ENCODE measurements around the gene RYR2.

The RYR2 gene

DNA sequence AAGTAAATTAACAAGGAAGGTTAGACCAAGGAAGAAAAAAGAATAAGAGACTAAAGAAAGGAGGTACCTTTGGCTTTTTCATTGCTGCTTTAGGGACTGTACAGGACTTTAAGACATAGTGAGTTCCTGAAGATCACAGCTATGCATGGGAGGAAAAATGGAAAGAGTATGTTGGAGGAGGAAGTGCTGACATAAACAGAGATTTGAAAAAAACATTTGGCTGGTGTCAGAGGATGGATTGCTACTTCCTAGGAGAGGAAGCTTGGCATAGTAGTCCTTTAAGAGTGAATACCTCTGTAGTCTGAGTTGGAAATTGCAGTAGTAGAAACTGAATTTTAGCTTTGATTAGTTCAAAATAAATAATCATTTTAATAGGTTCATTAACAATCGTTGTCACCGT is 398.4 kb downstream of the RYR2 start:
- no peak overlapping the region for H3K4me3 ChIP-seq
- H3K27me3 ChIP-seq: no peaks in the 10 kb centered on the region
- no peaks in the 10 kb centered on the region for H3K9me3 ChIP-seq
- no peak overlapping the region for H3K4me2 ChIP-seq
- H3K36me3 ChIP-seq: no peaks in the 10 kb centered on the region
- no peak for TF ChIP-seq Cebpa-rat (IDR thresholded peaks at IDR 0.05)
- H3K27ac ChIP-seq: no peak overlapping the region
- H3K9ac ChIP-seq: no peak overlapping the region
- H3K4me1 ChIP-seq: peaks cover 15% of the 10 kb centered on the region
- no peaks in the 10 kb centered on the region for H4K20me1 ChIP-seq

DNA sequence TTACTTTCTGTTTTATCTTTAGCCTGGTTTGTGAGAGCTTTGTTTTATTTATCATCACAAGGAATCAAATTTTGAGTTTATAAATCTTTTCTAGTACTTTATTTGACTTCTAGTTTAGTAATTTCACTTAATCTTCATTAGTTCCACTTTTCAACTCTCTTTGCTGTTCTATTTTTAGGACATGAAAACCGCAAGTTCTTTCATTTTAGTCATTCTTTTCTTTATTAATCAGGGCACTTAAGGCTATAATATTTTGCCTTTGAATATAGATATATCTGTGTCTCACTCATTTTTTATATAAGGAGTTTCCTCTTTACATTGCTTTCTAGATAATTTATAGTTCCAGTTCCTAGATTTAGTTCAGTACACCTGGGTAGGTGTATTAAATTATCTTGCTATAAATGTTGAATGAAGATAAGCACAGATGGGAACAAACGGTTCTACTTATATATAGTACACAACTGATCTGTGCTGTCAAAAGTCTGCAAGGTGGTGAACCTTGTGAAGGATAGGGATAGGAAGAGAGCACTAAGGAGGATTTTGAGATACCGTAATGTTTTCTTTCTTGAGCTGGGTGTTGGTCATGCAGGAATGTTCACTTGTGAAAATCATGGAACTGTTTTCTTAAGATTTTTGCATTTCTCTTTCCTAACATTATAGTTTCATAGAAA is 402.3 kb downstream of the RYR2 start:
- Histone ChIP-seq H3K4me2 (peak overlapping the region; percentile 47), H3K4me1 (peaks cover 15% of the 10 kb centered on the region), H3K4me3 (no peak overlapping the region), H3K27ac (no peak overlapping the region), H3K9ac (no peak overlapping the region), H3K27me3 (no peaks in the 10 kb centered on the region), H3K36me3 (no peaks in the 10 kb centered on the region), H3K9me3 (no peaks in the 10 kb centered on the region), H4K20me1 (no peaks in the 10 kb centered on the region)
- no peak for TF ChIP-seq Cebpa-rat (IDR thresholded peaks at IDR 0.05)

DNA sequence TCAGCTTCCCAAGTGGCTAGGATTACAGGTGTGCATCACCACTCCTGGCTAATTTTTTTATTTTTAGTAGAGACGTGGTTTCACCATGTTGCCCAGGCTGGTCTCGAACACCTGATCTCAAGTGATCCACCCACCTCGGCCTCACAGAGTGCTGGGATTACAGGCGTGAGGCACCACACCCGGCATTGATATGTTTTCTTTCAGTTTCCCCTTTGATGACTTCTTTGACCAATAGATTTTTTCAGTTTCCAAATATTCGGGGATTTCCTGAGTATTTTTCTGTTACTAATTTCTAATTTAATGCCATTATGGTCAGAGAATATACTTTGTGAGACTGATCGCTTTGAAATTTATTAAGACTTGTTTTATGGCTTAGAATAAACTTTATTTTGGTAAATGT is 406.1 kb downstream of the RYR2 start:
- Histone ChIP-seq H3K27ac (no peak overlapping the region), H3K36me3 (no peaks in the 10 kb centered on the region), H4K20me1 (no peaks in the 10 kb centered on the region), H3K9ac (no peak overlapping the region), H3K9me3 (no peaks in the 10 kb centered on the region), H3K4me2 (no peak overlapping the region), H3K4me3 (no peak overlapping the region), H3K27me3 (no peaks in the 10 kb centered on the region), H3K4me1 (peaks cover 15% of the 10 kb centered on the region)
- no peak for TF ChIP-seq Cebpa-rat (IDR thresholded peaks at IDR 0.05)

DNA sequence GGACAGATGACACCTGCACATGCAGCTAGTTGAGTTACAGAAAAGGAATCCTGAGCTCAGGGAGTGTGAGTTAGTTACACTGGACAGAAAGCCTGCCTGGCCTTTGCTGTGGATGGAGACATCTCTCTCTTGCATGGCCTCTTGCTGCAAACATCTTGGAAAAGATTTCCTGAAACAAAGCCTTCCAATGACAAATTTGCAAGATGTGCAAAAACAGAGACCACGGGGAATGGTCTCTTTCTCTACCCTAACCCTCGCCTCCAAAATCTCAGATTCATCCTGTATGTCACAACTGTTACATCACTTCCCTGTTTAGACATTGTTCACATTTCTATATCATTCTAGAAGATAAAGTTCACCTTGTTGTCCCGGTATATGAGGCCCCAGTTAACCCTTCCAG is 415.6 kb downstream of the RYR2 start:
- no peak overlapping the region for H3K4me3 ChIP-seq
- H3K9ac ChIP-seq: no peak overlapping the region
- no peaks in the 10 kb centered on the region for H3K27me3 ChIP-seq
- H3K4me1 ChIP-seq: no peaks in the 10 kb centered on the region
- no peak overlapping the region for H3K4me2 ChIP-seq
- H3K36me3 ChIP-seq: no peaks in the 10 kb centered on the region
- no peak for TF ChIP-seq Cebpa-rat (IDR thresholded peaks at IDR 0.05)
- H3K9me3 ChIP-seq: no peaks in the 10 kb centered on the region; the same call in 1 of the 2 replicates
- H3K27ac ChIP-seq: no peak overlapping the region
- H4K20me1 ChIP-seq: no peaks in the 10 kb centered on the region

DNA sequence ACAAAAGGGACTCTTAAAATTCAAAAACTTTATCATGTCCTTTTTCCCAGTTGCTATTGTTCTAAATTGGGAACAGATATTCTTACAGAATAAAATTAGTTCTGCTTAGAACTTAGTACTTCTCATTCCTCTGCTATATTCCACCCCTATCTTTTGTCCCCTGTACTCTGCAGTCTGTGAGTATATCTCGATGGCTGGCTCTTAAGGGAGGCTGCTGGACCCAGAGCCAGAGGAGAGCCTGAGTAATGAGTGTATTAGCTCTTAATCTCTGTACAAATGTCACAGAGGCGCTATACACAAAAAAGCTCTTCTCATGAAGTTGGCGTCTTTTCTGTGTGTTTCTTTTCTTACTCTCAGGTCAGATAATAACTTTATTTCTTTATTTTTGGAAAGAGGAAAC is 425.3 kb downstream of the RYR2 start:
- Histone ChIP-seq H4K20me1 (no peaks in the 10 kb centered on the region), H3K27ac (no peak overlapping the region), H3K4me3 (no peak overlapping the region), H3K4me2 (no peak overlapping the region), H3K9me3 (no peaks in the 10 kb centered on the region), H3K9ac (no peak overlapping the region), H3K4me1 (no peaks in the 10 kb centered on the region), H3K36me3 (no peaks in the 10 kb centered on the region), H3K27me3 (no peaks in the 10 kb centered on the region)
- TF ChIP-seq Cebpa-rat (IDR thresholded peaks at IDR 0.05): no peak

DNA sequence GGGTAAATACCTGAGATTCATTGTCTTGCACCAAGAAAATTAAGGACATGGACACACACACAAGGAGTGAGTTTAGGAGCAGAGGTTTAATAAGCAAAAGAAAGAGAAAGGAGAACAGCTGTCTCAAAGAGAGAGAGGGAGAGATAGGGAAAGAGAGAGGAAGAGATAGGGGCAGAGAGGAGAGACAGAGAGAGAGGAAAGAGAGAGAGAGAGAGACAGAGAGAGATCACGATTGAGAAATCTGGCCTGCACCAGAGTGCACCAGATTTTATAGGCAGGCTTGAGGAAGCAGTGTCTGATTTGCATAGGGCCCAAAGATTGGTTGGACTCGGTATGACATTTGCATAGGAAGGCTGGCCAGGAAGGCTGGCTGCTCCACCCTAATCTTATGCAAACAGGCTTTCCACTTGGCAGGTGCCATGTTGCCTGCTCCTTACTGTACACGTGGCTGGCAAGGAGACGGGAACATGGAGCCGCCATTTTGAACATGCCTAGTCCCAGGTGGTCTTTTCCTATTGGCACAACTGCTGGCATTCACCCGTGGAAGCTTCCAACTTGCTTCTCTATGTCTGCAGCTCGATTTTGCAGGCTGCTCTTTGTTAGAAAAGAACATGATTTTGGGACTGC is 428.8 kb downstream of the RYR2 start:
- TF ChIP-seq Cebpa-rat (IDR thresholded peaks at IDR 0.05): no peak
- H4K20me1 ChIP-seq: no peaks in the 10 kb centered on the region
- no peaks in the 10 kb centered on the region for H3K9me3 ChIP-seq
- H3K36me3 ChIP-seq: no peaks in the 10 kb centered on the region
- no peak overlapping the region for H3K9ac ChIP-seq
- H3K4me1 ChIP-seq: no peaks in the 10 kb centered on the region
- H3K4me2 ChIP-seq: no peak overlapping the region
- no peak overlapping the region for H3K4me3 ChIP-seq
- no peaks in the 10 kb centered on the region for H3K27me3 ChIP-seq
- no peak overlapping the region for H3K27ac ChIP-seq

DNA sequence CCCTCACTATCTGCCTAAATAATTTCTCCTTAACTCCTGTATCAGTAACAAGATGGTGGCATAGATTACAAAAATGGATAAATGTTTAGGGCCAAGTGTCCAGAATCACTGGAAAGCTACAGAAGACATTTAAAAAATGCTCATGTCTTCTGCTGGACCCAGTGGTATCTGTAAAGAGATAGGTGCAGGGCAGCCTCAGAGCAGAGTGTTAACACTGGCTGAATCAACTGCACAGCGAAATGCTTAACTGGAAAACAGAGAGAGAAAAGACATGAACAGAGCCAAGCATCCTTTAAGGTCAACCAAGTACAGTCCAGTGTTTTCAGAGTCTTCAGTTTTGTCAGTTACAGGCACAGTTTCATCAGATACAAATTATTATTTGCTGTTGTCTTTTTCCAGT is 429.4 kb downstream of the RYR2 start:
- no peak for TF ChIP-seq Cebpa-rat (IDR thresholded peaks at IDR 0.05)
- H3K36me3 ChIP-seq: no peaks in the 10 kb centered on the region
- H3K9ac ChIP-seq: no peak overlapping the region
- no peaks in the 10 kb centered on the region for H3K27me3 ChIP-seq
- H3K9me3 ChIP-seq: no peaks in the 10 kb centered on the region
- H3K4me2 ChIP-seq: no peak overlapping the region
- no peaks in the 10 kb centered on the region for H4K20me1 ChIP-seq
- no peaks in the 10 kb centered on the region for H3K4me1 ChIP-seq
- no peak overlapping the region for H3K4me3 ChIP-seq
- no peak overlapping the region for H3K27ac ChIP-seq

DNA sequence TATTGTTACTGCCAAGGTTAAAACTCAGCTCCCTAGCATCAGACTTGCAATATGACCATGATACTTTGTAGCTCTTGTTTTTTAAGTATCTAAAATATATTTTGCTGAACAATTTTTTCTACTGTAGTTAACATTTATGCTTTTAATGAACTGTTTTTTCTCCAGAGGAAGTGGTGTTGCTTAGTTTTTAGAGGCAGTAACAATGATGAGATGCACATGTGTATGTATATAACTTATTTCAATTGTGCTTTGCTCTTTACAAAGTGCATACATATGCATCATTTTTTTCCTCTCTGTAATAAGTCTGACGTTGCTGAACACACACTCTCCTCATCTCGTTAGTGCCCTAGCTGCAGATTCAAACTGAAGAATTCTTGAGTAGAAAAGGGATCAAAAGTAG is 430.0 kb downstream of the RYR2 start:
- H3K36me3 ChIP-seq: no peaks in the 10 kb centered on the region
- no peaks in the 10 kb centered on the region for H3K4me1 ChIP-seq
- no peaks in the 10 kb centered on the region for H4K20me1 ChIP-seq
- H3K4me3 ChIP-seq: no peak overlapping the region
- no peaks in the 10 kb centered on the region for H3K9me3 ChIP-seq
- no peak for TF ChIP-seq Cebpa-rat (IDR thresholded peaks at IDR 0.05)
- H3K9ac ChIP-seq: no peak overlapping the region
- no peaks in the 10 kb centered on the region for H3K27me3 ChIP-seq
- H3K27ac ChIP-seq: no peak overlapping the region
- H3K4me2 ChIP-seq: no peak overlapping the region

DNA sequence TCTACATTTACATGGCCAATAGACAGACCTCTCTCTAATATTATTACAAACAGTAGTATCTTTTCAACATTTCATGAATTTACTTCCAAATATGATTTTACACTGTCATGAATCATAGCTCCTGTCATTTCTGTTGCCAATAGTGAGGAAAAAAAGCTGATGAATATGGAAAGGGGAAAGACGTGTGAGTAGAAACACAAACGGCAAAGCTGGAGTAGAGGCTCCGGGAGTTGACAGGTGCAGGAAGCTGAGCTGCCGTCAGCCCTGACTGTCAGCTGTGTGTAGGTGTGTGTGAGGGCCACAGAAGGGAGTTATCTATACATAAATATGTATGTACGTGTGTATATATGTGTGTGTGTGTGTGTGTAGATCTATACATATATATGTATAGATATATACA is 431.9 kb downstream of the RYR2 start:
- Histone ChIP-seq H3K36me3 (no peaks in the 10 kb centered on the region), H3K4me1 (no peaks in the 10 kb centered on the region), H3K27me3 (no peaks in the 10 kb centered on the region), H3K27ac (no peak overlapping the region), H3K4me3 (no peak overlapping the region), H4K20me1 (no peaks in the 10 kb centered on the region), H3K4me2 (no peak overlapping the region), H3K9me3 (no peaks in the 10 kb centered on the region), H3K9ac (no peak overlapping the region)
- TF ChIP-seq Cebpa-rat (IDR thresholded peaks at IDR 0.05): no peak

DNA sequence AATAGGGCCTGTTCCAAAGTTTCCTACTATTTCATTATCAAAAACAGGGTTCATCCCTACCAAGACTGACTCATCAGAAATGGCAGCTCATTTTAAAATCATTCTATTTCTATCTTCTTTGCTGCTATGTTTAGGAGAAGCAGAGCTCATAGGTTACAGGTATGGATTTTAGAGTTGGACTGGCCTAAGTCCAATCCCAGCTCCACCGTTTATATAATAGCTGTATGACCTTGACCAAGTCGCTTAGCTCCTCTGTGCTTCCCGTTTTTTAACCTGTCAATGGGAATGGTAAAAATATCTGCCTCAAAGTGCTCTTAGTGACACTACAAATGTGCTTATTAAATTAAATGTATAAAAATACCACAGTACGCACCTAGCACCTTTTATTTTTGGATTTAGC is 436.1 kb downstream of the RYR2 start:
- no peaks in the 10 kb centered on the region for H3K36me3 ChIP-seq
- H3K27me3 ChIP-seq: no peaks in the 10 kb centered on the region

More for the DNA sequence above, 436.1 kb downstream of the RYR2 start:
- Histone ChIP-seq H3K4me3 (no peak overlapping the region), H3K9ac (no peak overlapping the region), H3K27ac (no peak overlapping the region), H3K9me3 (no peaks in the 10 kb centered on the region), H3K4me1 (no peaks in the 10 kb centered on the region), H4K20me1 (no peaks in the 10 kb centered on the region), H3K4me2 (no peak overlapping the region)
- TF ChIP-seq Cebpa-rat (IDR thresholded peaks at IDR 0.05): no peak

All from BLaER1 (cell line).